Measurements from ENCODE around the gene BARX1. TPM values are rescaled to one million over a fixed set of nuclear protein-coding genes. Genes with fewer than 3 reads are reported as not detected.

BARX1 gene
- total RNA-seq, 1 donor, result not detected

DNA sequence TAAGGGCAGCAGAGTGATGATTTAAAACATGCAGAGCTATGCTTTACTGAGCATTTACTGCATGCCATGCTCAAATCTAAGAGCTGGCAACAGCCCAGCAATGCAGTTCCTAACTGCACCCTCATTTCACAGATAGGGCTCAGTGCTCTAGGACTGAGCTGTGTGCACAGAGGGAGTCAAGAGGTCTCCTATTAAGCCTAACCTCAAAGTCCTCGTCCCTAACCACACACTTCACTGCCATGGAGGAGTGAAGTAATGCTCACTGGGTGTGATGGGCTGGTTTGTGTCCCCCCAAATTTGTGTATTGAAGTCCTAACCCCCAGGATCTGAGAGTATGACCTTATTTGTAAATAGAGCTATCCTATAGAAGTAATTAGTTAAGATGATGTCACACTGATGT, 25.9 kb downstream of the BARX1 start:
- H3K9me3 ChIP-seq (ENCODE audit: low read depth, low read length), result no peaks in the 10 kb centered on the region
- no peaks in the 10 kb centered on the region for H3K4me1 ChIP-seq (ENCODE audit: insufficient read depth, low read length)
- peaks cover 6% of the 10 kb centered on the region for H3K27me3 ChIP-seq (ENCODE audit: insufficient read depth, low read length)
- no peak overlapping the region for H3K4me3 ChIP-seq (ENCODE audit: low read length)

GRCh38 chr9:93922535-93922934, 32.6 kb downstream of the BARX1 start:
- H3K27me3 ChIP-seq (ENCODE audit: insufficient read depth, low read length), result no peaks in the 10 kb centered on the region
- H3K4me3 ChIP-seq (ENCODE audit: low read length), result no peak overlapping the region
- H3K4me1 ChIP-seq (ENCODE audit: insufficient read depth, low read length), result no peaks in the 10 kb centered on the region
- H3K9me3 ChIP-seq (ENCODE audit: low read depth, low read length), result no peaks in the 10 kb centered on the region

- H3K4me3 ChIP-seq (ENCODE audit: low read length), result no peak overlapping the region
- H3K4me1 ChIP-seq (ENCODE audit: insufficient read depth, low read length), result no peaks in the 10 kb centered on the region
- no peaks in the 10 kb centered on the region for H3K27me3 ChIP-seq (ENCODE audit: insufficient read depth, low read length)
- H3K9me3 ChIP-seq (ENCODE audit: low read depth, low read length), result no peaks in the 10 kb centered on the region
Observed at GRCh38 chr9:93920131-93920800, 34.9 kb downstream of the BARX1 start.

DNA sequence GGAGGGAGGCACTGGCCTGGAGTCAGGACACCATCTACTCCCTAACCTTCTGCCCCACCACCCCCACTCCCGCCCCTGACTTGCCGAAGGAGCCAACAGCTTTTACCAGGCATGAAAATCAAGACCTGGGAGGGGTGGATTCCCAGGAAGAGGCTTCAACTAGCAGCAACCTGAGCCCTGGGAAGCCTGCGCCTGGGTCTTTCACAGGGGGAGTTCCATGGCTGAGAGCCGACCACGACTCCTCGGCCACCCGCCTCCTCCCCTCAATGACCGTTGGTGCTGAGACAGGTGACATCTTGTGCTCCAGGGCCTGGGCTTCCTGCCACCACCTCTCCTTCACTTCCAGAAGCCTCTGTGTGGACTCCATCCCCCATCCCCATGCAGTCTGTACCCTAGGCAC, 37.1 kb downstream of the BARX1 start:
- no peaks in the 10 kb centered on the region for H3K9me3 ChIP-seq (ENCODE audit: low read depth, low read length)
- H3K4me1 ChIP-seq (ENCODE audit: insufficient read depth, low read length), result no peaks in the 10 kb centered on the region
- H3K4me3 ChIP-seq (ENCODE audit: low read length), result no peak overlapping the region
- H3K27me3 ChIP-seq (ENCODE audit: insufficient read depth, low read length), result no peaks in the 10 kb centered on the region

- H3K4me1 ChIP-seq (ENCODE audit: insufficient read depth, low read length), result no peaks in the 10 kb centered on the region
- no peaks in the 10 kb centered on the region for H3K27me3 ChIP-seq (ENCODE audit: insufficient read depth, low read length)
- H3K4me3 ChIP-seq (ENCODE audit: low read length), result no peak overlapping the region
- H3K9me3 ChIP-seq (ENCODE audit: low read depth, low read length), result no peaks in the 10 kb centered on the region
Observed at GRCh38 chr9:93917121-93917853, 37.9 kb downstream of the BARX1 start.

GRCh38 chr9:93916358-93916757, 38.8 kb downstream of the BARX1 start:
- H3K4me3 ChIP-seq (ENCODE audit: low read length), result no peak overlapping the region
- H3K9me3 ChIP-seq (ENCODE audit: low read depth, low read length), result no peaks in the 10 kb centered on the region
- H3K27me3 ChIP-seq (ENCODE audit: insufficient read depth, low read length), result no peaks in the 10 kb centered on the region

DNA sequence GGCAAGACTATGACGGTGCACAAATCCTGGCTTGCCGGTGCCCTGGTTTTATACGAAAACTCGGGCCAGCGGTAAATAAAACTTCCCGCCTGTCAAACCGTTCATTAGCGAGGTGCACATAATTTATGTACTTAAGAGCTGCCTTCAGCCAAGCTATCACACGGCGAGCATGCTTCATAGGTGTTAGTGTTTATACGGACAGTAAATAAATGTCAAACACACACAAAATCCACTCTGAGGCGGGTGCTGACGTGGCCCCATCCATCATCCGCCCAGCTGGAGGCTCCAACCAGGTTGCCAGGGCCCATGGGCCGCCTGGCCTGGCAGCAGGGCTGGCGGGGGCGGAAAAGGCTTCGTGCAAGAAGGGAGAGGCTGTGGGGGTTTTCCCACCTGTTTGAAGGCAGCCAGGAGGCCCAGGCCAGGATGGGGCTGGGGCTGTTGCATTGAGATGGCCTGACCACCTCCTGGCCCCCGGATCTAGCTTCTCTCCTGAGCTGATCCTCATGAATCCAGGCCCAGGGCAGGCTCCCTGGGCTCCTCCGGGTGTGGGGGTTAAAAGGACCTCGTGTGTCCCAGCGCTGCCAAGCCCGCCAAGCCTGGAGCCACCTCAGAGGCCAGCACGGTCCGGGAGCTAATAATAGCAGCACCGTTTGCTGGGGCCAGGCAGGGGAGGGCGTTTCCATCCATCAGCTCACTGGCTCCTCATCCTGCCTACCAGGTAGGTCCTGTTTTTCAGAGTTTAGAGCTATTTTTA, 43.2 kb downstream of the BARX1 start:
- Histone ChIP-seq H3K4me3 (ENCODE audit: low read length) (no peak overlapping the region), H3K27me3 (ENCODE audit: insufficient read depth, low read length) (no peaks in the 10 kb centered on the region), H3K9me3 (ENCODE audit: low read depth, low read length) (no peaks in the 10 kb centered on the region), H3K4me1 (ENCODE audit: insufficient read depth, low read length) (no peaks in the 10 kb centered on the region)

More at GRCh38 chr9:93916358-93916757, 38.8 kb downstream of the BARX1 start:
- H3K4me1 ChIP-seq (ENCODE audit: insufficient read depth, low read length), result no peaks in the 10 kb centered on the region

DNA sequence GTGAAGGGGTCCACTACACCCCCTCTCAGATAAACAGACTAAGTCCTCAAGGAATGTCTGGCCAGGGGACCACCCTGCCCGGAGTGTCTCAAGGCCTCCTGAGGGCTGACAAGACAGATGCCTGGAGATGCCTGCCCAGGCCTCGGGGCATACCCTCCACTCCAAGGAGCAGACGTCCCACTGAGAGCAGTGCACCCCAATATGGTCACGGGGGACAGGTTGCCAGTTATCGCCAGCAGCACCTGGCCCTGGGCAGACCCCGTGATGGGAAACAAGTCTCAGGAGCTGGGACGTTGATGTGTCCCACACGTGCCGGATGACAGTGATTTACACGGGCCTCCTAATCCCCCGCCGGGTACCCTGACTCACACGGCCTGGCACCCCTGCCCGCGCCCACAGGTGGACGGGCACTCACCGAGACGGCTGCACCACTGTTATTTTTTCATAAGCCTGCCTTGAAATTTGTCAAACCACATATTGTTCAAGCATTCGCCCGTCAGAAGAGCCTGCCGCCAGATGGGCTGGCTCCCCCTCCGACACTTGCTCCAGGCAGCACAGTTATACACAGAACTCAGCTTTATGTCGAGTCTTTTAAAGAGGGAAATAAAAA, 43.9 kb downstream of the BARX1 start:
- no peaks in the 10 kb centered on the region for H3K27me3 ChIP-seq (ENCODE audit: insufficient read depth, low read length)
- H3K4me3 ChIP-seq (ENCODE audit: low read length), result no peak overlapping the region
- H3K9me3 ChIP-seq (ENCODE audit: low read depth, low read length), result no peaks in the 10 kb centered on the region
- no peaks in the 10 kb centered on the region for H3K4me1 ChIP-seq (ENCODE audit: insufficient read depth, low read length)

- Histone ChIP-seq H3K9me3 (ENCODE audit: low read depth, low read length) (no peaks in the 10 kb centered on the region), H3K27me3 (ENCODE audit: insufficient read depth, low read length) (no peaks in the 10 kb centered on the region), H3K4me3 (ENCODE audit: low read length) (no peak overlapping the region), H3K4me1 (ENCODE audit: insufficient read depth, low read length) (no peaks in the 10 kb centered on the region)
Observed at GRCh38 chr9:93910598-93910997, 44.6 kb downstream of the BARX1 start.

DNA sequence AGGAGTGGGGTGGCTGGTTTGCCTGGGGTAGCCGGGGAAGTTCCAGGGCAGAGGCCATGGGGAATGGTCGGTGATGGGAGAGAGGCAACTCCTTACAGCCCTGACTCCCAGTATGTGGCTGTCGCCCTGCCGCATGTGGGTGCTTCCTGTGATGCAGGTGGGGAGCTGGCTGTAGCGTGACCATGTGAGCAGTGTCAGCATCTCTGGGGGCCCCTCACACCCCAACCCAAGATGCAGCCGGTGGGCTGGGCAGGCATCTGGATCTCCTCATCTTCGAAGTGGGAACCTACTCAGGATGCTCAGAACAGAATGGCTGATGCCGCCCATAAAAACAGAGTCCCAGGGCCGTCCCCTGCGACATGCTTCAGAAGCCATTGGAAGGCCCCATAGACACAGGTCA, 45.0 kb downstream of the BARX1 start:
- Histone ChIP-seq H3K9me3 (ENCODE audit: low read depth, low read length) (no peaks in the 10 kb centered on the region), H3K27me3 (ENCODE audit: insufficient read depth, low read length) (no peaks in the 10 kb centered on the region)

GRCh38 chr9:93909242-93909616, 45.9 kb downstream of the BARX1 start:
- no peaks in the 10 kb centered on the region for H3K27me3 ChIP-seq (ENCODE audit: insufficient read depth, low read length)
- H3K4me3 ChIP-seq (ENCODE audit: low read length), result no peak overlapping the region
- no peaks in the 10 kb centered on the region for H3K4me1 ChIP-seq (ENCODE audit: insufficient read depth, low read length)
- no peaks in the 10 kb centered on the region for H3K9me3 ChIP-seq (ENCODE audit: low read depth, low read length)

More for the DNA sequence above, 45.0 kb downstream of the BARX1 start:
- Histone ChIP-seq H3K4me3 (ENCODE audit: low read length) (no peak overlapping the region), H3K4me1 (ENCODE audit: insufficient read depth, low read length) (no peaks in the 10 kb centered on the region)

DNA sequence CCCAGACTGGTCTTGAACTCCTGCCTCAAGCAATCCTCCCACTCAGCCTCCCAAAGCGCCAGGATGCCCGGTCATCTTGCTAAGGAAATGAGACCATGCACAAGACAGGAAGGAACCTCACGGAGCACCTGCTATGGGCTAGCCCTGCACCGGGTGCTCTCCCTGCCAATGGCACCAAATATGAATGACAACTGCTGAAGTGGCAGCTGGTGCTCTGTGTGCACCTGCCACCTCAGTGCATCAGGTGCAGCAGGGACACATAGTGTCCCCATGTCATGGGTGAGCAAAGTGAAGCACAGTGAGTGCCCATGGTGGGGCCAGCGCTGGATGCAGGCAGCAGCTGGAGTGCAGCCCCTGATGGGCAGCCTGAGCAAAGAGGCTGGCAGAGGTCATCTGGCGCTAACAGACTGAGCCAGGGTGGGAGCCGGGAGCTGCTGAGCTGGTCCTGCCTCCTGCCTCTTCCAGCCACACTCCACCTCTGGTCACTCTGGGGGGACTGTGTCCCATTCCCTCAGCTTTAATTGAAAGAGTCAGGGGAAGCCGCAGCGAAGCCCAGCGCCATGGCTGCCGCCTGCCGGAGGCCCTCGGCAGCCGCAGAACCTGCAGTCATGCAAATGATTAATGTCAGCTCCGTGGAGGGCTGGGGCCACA, 46.4 kb downstream of the BARX1 start:
- Histone ChIP-seq H3K9me3 (ENCODE audit: low read depth, low read length) (no peaks in the 10 kb centered on the region), H3K4me1 (ENCODE audit: insufficient read depth, low read length) (no peaks in the 10 kb centered on the region), H3K4me3 (ENCODE audit: low read length) (no peak overlapping the region), H3K27me3 (ENCODE audit: insufficient read depth, low read length) (no peaks in the 10 kb centered on the region)

DNA sequence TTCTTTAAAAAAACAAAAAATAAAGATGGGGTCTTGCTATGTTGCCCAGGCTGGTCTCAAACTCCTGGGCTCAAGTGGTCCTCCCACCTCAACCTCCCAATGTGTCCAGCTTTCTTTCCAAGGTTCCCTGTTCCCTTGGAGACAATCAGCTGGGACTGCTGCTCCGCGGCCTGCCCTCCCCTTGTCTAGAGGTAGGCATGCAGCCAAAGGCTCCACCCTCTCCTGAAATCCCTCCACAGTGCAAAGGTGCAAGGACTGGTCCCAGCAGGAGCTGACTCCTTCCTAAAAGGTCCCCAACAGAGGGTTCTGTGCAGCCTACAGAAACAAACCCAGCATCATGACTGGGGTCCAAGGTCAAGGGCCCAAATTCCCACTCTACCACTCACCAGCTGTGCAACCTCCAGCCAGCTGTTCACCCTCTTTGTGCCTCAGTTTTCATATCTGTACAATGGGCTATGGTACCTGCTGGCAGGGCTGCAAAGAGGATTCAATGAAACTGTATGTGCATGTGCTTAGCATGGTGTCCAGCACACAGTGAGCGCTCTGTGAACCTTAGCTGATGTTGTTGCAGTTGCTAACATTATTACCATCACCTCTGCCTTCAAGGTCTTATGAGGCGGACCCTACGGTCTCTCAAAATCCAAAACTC, 47.5 kb downstream of the BARX1 start:
- H3K4me3 ChIP-seq (ENCODE audit: low read length), result no peak overlapping the region
- no peaks in the 10 kb centered on the region for H3K9me3 ChIP-seq (ENCODE audit: low read depth, low read length)
- H3K4me1 ChIP-seq (ENCODE audit: insufficient read depth, low read length), result no peaks in the 10 kb centered on the region
- no peaks in the 10 kb centered on the region for H3K27me3 ChIP-seq (ENCODE audit: insufficient read depth, low read length)

GRCh38 chr9:93906195-93906880, 48.8 kb downstream of the BARX1 start:
- Histone ChIP-seq H3K9me3 (ENCODE audit: low read depth, low read length) (no peaks in the 10 kb centered on the region), H3K27me3 (ENCODE audit: insufficient read depth, low read length) (no peaks in the 10 kb centered on the region), H3K4me1 (ENCODE audit: insufficient read depth, low read length) (no peaks in the 10 kb centered on the region), H3K4me3 (ENCODE audit: low read length) (no peak overlapping the region)

Measured in mononuclear cell (primary cell).